CD4-positive, CD25-positive, alpha-beta regulatory T cell (primary cell): Measurements from ENCODE around the gene UTS2R. TPM values are rescaled to one million over a fixed set of nuclear protein-coding genes. Genes with fewer than 3 reads are reported as not detected.
"Not testable (repeated sequence)": the region's sequence is repeated elsewhere in the genome, so short reads cannot be mapped to it uniquely, and the experiment has no call there.

Source experiments
- ATAC-seq, 2 donors: fragments of 150-1000 bp; cut with Tn5 transposase; one replicate each; pipeline ENCODE4 v1.10.0; 2021; ENCODE audit warnings: low read depth in 2 of 2, moderate number of reproducible peaks in 2 of 2, moderate library complexity in 1 of 2
- DNase-seq, 3 donors: peaks; one replicate each; pipeline versions ENCODE4 v3.0.0 to v3.0.0-alpha.2; 2012 to 2022; ENCODE audit warnings: mixed read lengths in 1 of 3
- H3K27ac ChIP-seq: one replicate; pipeline ENCODE4 v1.7.0; 2013; ENCODE audit warnings: mild to moderate bottlenecking, low read length; ENCODE audit not compliant: insufficient read depth, poor library complexity, severe bottlenecking
- H3K27me3 ChIP-seq: one replicate; pipeline ENCODE4 v1.7.0; 2013; ENCODE audit warnings: low read length; ENCODE audit not compliant: control insufficient read depth, insufficient read depth
- H3K36me3 ChIP-seq: one replicate; pipeline ENCODE4 v1.7.0; 2013; ENCODE audit warnings: mild to moderate bottlenecking, low read length, moderate library complexity; ENCODE audit not compliant: control insufficient read depth, insufficient read depth
- H3K4me1 ChIP-seq: 2 replicates; pipeline ENCODE4 v1.7.0; 2013; ENCODE audit warnings: mild to moderate bottlenecking, low read length; ENCODE audit not compliant: insufficient read depth, control insufficient read depth, poor library complexity, severe bottlenecking
- H3K4me3 ChIP-seq: one replicate; pipeline ENCODE4 v1.7.0; 2013; ENCODE audit warnings: low read depth, mild to moderate bottlenecking, low read length, moderate library complexity
- H3K9me3 ChIP-seq, 2 experiments: 1 replicate in 1 of 2; 2 replicates in 1 of 2; pipeline ENCODE4 v1.7.0; 2013; ENCODE audit warnings: low read length in 2 of 2, mild to moderate bottlenecking in 1 of 2, moderate library complexity in 1 of 2; ENCODE audit not compliant: control insufficient read depth in 2 of 2
- H3K27ac Mint-ChIP-seq, 3 donors: one replicate each; pipeline ENCODE4 v1.8.0; 2020 to 2022; ENCODE audit warnings: mild to moderate bottlenecking in 3 of 3, mixed read lengths in 3 of 3, moderate library complexity in 2 of 3
- H3K27me3 Mint-ChIP-seq: one replicate; pipeline ENCODE4 v1.8.0; 2022; ENCODE audit warnings: mild to moderate bottlenecking, mixed read lengths
- H3K36me3 Mint-ChIP-seq: one replicate; pipeline ENCODE4 v1.8.0; 2020; ENCODE audit warnings: mixed read lengths
- H3K4me1 Mint-ChIP-seq, 4 donors: one replicate each; pipeline ENCODE4 v1.8.0; 2020 to 2022; ENCODE audit warnings: mixed read lengths in 4 of 4, mild to moderate bottlenecking in 1 of 4
- H3K4me3 Mint-ChIP-seq, 4 donors: one replicate each; pipeline ENCODE4 v1.8.0; 2020 to 2022; ENCODE audit warnings: mild to moderate bottlenecking in 4 of 4, mixed read lengths in 4 of 4, moderate library complexity in 3 of 4
- H3K9me3 Mint-ChIP-seq, 7 donors: one replicate each; pipeline ENCODE4 v1.8.0; 2020 to 2022; ENCODE audit warnings: mixed read lengths in 7 of 7, mild to moderate bottlenecking in 3 of 7, moderate library complexity in 2 of 7
- polyA plus RNA-seq, 4 donors: library from polyadenylated mRNA; unstranded; fragments of 300-500 nt; fragmentation: Illumina TruSeq; gene quantifications; one replicate each; pipeline ENCODE4 v1.2.3, GENCODE V29; 2021
- total RNA-seq: library from RNA; stranded (reverse); gene quantifications from one replicate; pipeline ENCODE4 v1.2.3, GENCODE V29; 2022

The UTS2R gene
- total and polyA plus RNA-seq, 5 donors from 2014 or later = not detected

DNA sequence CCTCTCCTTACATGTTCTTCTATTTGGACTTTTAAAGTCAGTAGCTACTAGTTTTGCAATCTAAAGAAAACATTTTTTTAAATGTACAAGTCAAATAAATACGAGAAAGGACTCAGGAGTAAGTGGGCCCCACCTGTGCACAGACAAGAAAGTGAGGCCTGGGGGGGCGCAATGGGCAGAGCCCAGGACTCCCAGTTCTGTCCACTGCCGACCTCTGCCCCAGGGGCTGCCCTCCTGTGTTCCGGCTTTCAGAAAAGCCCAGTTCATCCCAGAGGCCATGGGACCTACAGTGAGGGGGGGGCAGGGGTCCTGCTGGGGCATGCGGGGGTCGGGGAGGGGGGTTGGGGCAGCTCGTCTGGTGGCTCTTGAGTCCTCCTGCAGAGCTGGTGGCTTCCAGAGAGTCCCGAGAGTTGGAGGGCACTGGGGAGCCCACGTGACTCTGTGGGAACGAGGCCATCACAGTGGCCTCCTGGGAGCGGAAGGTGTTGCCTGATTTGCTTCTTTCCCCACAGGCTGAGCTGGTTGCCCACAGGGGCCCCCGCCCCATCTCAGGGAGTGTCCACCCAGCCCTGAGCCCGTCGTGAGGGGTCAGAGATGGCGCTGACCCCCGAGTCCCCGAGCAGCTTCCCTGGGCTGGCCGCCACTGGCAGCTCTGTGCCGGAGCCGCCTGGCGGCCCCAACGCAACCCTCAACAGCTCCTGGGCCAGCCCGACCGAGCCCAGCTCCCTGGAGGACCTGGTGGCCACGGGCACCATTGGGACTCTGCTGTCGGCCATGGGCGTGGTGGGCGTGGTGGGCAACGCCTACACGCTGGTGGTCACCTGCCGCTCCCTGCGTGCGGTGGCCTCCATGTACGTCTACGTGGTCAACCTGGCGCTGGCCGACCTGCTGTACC lies 2.4 kb downstream of the UTS2R start:
- Histone ChIP-seq H3K9me3 (no peaks in the 10 kb centered on the region), H3K4me3 (no peak overlapping the region), H3K27ac (no peak overlapping the region), H3K36me3 (no peaks in the 10 kb centered on the region), H3K4me1 (peaks cover 19% of the 10 kb centered on the region), H3K27me3 (no peaks in the 10 kb centered on the region)
- peaks cover 43% of the 10 kb centered on the region for H3K27me3 Mint-ChIP-seq
- DNase-seq = no peak
- H3K36me3 Mint-ChIP-seq = no peaks in the 10 kb centered on the region
- no peak for ATAC-seq
- no peaks in the 10 kb centered on the region for H3K9me3 Mint-ChIP-seq
- H3K27ac Mint-ChIP-seq = no peak overlapping the region
- peaks cover 0 to 13% (median 1%) of the 10 kb centered on the region in 4 donors for H3K4me1 Mint-ChIP-seq
- H3K4me3 Mint-ChIP-seq = no peak overlapping the region

DNA sequence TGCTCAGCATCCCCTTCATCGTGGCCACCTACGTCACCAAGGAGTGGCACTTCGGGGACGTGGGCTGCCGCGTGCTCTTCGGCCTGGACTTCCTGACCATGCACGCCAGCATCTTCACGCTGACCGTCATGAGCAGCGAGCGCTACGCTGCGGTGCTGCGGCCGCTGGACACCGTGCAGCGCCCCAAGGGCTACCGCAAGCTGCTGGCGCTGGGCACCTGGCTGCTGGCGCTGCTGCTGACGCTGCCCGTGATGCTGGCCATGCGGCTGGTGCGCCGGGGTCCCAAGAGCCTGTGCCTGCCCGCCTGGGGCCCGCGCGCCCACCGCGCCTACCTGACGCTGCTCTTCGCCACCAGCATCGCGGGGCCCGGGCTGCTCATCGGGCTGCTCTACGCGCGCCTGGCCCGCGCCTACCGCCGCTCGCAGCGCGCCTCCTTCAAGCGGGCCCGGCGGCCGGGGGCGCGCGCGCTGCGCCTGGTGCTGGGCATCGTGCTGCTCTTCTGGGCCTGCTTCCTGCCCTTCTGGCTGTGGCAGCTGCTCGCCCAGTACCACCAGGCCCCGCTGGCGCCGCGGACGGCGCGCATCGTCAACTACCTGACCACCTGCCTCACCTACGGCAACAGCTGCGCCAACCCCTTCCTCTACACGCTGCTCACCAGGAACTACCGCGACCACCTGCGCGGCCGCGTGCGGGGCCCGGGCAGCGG lies 3.2 kb downstream of the UTS2R start:
- Histone ChIP-seq H3K27ac (no peak overlapping the region), H3K4me1 (peaks cover 19% of the 10 kb centered on the region), H3K9me3 (no peaks in the 10 kb centered on the region), H3K27me3 (no peaks in the 10 kb centered on the region), H3K4me3 (no peak overlapping the region), H3K36me3 (no peaks in the 10 kb centered on the region)
- DNase-seq = no peak
- Mint-ChIP-seq H3K36me3 (no peaks in the 10 kb centered on the region), H3K9me3 (no peaks in the 10 kb centered on the region), H3K4me3 (no peak overlapping the region), H3K27ac (no peak overlapping the region), H3K4me1 (peaks cover 0 to 13% (median 1%) of the 10 kb centered on the region in 4 donors), H3K27me3 (peaks cover 41% of the 10 kb centered on the region)
- no peak for ATAC-seq

DNA sequence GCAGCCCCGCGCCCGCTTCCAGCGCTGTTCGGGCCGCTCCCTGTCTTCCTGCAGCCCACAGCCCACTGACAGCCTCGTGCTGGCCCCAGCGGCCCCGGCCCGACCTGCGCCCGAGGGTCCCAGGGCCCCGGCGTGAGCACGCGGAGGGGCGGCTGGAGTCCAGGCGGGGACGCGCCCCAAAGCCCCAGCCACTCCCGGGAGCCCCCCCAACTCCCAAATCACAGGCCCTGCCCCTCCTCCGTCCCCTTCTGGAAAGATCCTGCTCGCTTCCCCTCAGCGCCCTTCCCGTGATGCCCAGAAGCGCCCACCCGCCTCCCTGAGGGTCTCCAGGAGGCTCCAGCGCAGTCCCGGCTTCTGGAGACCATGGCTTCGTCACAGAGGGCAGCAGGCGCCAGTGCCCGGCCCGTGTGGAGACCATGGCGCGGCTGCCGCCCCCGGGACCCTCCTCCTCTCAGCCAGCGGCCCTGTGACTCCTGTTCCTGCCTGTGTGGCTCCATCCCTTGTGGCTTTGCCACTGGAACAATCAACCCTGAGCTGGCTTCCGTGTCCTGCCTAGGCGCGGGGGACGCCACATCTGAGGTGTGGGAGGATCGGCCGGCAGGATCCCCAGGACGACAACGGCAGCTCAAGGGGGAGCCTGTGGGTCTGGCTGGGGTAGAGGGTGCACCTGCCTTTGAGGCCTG lies 3.9 kb downstream of the UTS2R start:
- H3K4me1 ChIP-seq = peaks cover 16% of the 10 kb centered on the region
- no peaks in the 10 kb centered on the region for H3K9me3 ChIP-seq
- Mint-ChIP-seq H3K36me3 (no peaks in the 10 kb centered on the region), H3K4me1 (peaks cover 0 to 11% (median 1%) of the 10 kb centered on the region in 4 donors), H3K27ac (no peak overlapping the region), H3K4me3 (no peak overlapping the region), H3K27me3 (peaks cover 41% of the 10 kb centered on the region), H3K9me3 (no peaks in the 10 kb centered on the region)
- DNase-seq (no peak), ATAC-seq (no peak)
- H3K27ac ChIP-seq = no peak overlapping the region
- H3K4me3 ChIP-seq = no peak overlapping the region
- H3K27me3 ChIP-seq = no peaks in the 10 kb centered on the region
- H3K36me3 ChIP-seq = no peaks in the 10 kb centered on the region

DNA sequence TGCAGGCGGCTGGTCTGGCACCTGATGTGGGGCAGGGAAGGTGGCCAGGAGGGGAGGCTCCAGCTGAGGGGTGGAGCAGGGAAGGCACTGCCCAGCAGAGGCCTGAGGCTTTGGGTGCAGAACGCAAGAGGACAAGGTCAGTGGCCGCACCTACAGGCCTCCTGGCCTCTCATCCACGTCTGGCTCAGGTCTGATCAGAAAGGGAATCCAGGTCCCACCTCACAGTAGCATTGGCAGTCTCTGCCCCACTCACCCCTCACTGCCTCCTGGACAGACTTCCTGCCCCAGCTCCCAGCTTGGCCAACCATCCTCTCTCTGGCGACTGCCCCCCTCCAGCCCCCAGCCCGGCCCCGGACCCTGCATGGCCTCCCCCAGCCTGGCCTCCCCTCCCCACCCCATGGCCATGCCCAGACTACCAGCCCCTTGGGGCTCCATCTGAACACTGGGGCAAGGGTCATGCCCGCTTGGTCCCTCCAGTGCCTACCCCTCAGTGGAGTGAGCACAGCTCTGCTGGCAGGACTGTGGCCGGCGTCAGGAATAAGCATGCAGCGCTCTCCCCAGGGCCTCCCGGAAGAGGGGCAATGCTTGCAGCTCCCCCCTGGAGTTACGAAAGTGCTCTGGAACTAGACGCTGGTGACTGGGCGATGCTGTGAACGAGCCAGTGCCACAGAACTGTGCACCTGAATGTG lies 4.6 kb downstream of the UTS2R start:
- no peaks in the 10 kb centered on the region for H3K36me3 Mint-ChIP-seq
- no peaks in the 10 kb centered on the region for H3K9me3 ChIP-seq
- no peak overlapping the region for H3K4me3 Mint-ChIP-seq
- H3K9me3 Mint-ChIP-seq = no peaks in the 10 kb centered on the region
- no peak overlapping the region for H3K27ac ChIP-seq
- no peaks in the 10 kb centered on the region for H3K36me3 ChIP-seq
- H3K27me3 ChIP-seq = no peaks in the 10 kb centered on the region
- DNase-seq = no peak
- H3K4me3 ChIP-seq = no peak overlapping the region
- H3K27me3 Mint-ChIP-seq = peaks cover 42% of the 10 kb centered on the region
- H3K27ac Mint-ChIP-seq = no peak overlapping the region
- ATAC-seq = no peak
- H3K4me1 Mint-ChIP-seq = peaks cover 0 to 4% (median under 1%) of the 10 kb centered on the region in 4 donors
- H3K4me1 ChIP-seq = peaks cover 9% of the 10 kb centered on the region

DNA sequence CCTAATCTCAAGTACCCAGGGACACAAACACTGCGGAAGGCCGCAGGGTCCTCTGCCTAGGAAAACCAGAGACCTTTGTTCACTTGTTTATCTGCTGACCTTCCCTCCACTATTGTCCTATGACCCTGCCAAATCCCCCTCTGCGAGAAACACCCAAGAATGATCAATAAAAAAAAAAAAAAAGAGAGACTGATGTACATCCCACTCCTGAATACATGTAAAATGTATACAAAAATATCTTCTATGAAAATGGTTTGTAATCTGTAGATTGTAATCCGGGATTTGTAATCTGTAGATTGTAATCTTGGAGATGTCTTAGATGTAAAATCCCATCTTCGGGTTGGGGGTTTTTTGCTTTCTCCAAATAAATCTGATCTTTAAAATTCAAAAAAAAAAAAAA lies 5.7 kb downstream of the UTS2R start:
- not testable (repeated sequence) for H3K4me3 ChIP-seq, H3K36me3 Mint-ChIP-seq, H3K9me3 Mint-ChIP-seq, H3K27ac Mint-ChIP-seq, H3K27ac ChIP-seq, ATAC-seq, H3K36me3 ChIP-seq, H3K4me1 Mint-ChIP-seq, H3K9me3 ChIP-seq, DNase-seq, H3K4me1 ChIP-seq, H3K27me3 ChIP-seq, H3K4me3 Mint-ChIP-seq
- peaks cover 45% of the 10 kb centered on the region for H3K27me3 Mint-ChIP-seq

DNA sequence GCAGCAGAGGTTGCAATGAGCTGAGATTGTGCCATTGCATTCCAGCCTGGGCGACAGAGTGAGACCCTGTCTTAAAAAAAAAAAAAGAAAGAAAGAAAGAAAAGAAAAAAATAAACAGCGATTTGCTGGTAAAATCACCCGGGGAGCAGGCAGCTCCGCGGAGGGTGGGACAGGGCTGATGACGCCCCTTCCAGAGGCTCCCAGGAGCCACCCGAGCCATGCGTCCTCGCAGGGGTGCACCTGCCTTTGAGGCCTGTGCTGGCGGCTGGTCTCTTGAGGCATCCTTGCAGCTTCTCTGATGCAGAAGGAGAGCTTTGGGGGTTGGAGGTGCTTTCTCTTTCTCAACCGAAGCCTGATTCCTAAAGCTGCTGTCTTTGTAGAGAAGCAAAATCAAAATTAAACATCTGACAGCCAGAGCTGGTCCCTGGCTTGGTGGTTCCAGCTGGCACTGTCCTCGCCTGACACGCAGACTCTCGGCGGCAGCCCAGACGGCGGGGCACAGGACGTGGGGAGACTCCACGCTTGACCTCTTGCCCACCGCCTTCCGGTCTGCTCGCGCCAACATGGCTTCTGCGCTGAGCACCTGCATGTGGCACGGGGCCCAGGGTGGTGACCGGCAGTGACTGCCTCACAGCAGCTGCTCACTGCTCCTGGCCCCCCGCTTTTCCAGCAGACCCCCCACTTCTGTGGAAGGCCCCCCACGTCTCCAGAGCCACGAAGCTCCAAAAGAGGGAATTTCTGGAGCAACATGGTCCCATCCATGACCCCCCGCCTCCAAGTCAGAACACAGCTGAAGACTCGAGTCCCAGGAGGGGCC lies 6.6 kb downstream of the UTS2R start:
- Histone ChIP-seq H3K36me3 (no peaks in the 10 kb centered on the region), H3K9me3 (no peaks in the 10 kb centered on the region), H3K27ac (no peak overlapping the region), H3K27me3 (no peaks in the 10 kb centered on the region), H3K4me1 (no peaks in the 10 kb centered on the region), H3K4me3 (no peak overlapping the region)
- DNase-seq (no peak), ATAC-seq (no peak)
- peaks cover 37% of the 10 kb centered on the region for H3K27me3 Mint-ChIP-seq
- H3K9me3 Mint-ChIP-seq = no peaks in the 10 kb centered on the region
- peaks cover 0 to 5% (median 0%) of the 10 kb centered on the region in 4 donors for H3K4me1 Mint-ChIP-seq
- H3K27ac Mint-ChIP-seq = peak overlapping the region in 1 of 3 donors; percentile 43
- no peaks in the 10 kb centered on the region for H3K36me3 Mint-ChIP-seq
- H3K4me3 Mint-ChIP-seq = no peak overlapping the region

DNA sequence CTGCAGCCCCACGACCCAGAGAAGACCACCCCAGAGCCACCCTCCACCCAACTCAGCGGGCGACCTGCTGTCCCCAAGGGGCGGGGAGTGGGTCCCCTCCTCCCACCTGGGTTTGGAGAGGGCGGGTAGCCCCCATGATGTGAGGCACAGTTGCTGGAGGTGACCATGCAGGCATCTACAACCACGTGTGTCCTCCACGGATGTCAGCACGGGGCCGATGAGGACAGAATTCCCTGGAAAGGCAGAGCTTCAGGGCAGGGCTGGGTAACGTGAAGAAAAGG lies 7.1 kb downstream of the UTS2R start:
- DNase-seq (no peak), ATAC-seq (no peak)
- no peak overlapping the region for H3K27ac ChIP-seq
- H3K27me3 ChIP-seq = no peaks in the 10 kb centered on the region
- no peaks in the 10 kb centered on the region for H3K9me3 Mint-ChIP-seq
- no peaks in the 10 kb centered on the region for H3K4me1 ChIP-seq
- no peaks in the 10 kb centered on the region for H3K9me3 ChIP-seq
- H3K4me1 Mint-ChIP-seq = peaks cover 0 to 5% (median 0%) of the 10 kb centered on the region in 4 donors
- no peak overlapping the region for H3K4me3 ChIP-seq
- peaks cover 32% of the 10 kb centered on the region for H3K27me3 Mint-ChIP-seq
- no peaks in the 10 kb centered on the region for H3K36me3 Mint-ChIP-seq
- H3K36me3 ChIP-seq = no peaks in the 10 kb centered on the region
- peak overlapping the region in 1 of 3 donors; percentile 43 for H3K27ac Mint-ChIP-seq
- H3K4me3 Mint-ChIP-seq = peak overlapping the region in 1 of 4 donors; percentile 50
